Neuronal stem cell (in vitro differentiated cells): Measurements from ENCODE around the gene KNSTRN. TPM values are rescaled to one million over a fixed set of nuclear protein-coding genes. Genes with fewer than 3 reads are reported as not detected.

ENCODE experiments used
- DNase-seq: peaks from one replicate; pipeline ENCODE4 v3.0.0-alpha.2; 2013; ENCODE audit warnings: low spot score
- H2AFZ ChIP-seq: one replicate; pipeline ENCODE4 v1.6.1; 2013; ENCODE audit warnings: mild to moderate bottlenecking, low read length, inconsistent platforms
- H2AK5ac ChIP-seq: 2 replicates; pipeline ENCODE4 v1.6.1; 2013; ENCODE audit warnings: low read depth, mild to moderate bottlenecking, inconsistent platforms, low read length, moderate library complexity, mixed read lengths
- H2BK120ac ChIP-seq: 2 replicates; pipeline ENCODE4 v1.6.1; 2013; ENCODE audit warnings: low read depth, mild to moderate bottlenecking, inconsistent platforms, low read length, moderate library complexity, mixed read lengths
- H2BK12ac ChIP-seq: one replicate; pipeline ENCODE4 v1.6.1; 2013; ENCODE audit warnings: low read length, inconsistent platforms
- H2BK15ac ChIP-seq: 2 replicates; pipeline ENCODE4 v1.6.1; 2013; ENCODE audit warnings: mild to moderate bottlenecking, low read length, inconsistent platforms, mixed read lengths
- H2BK5ac ChIP-seq: one replicate; pipeline ENCODE4 v1.6.1; 2013; ENCODE audit warnings: inconsistent platforms, mild to moderate bottlenecking, low read length, moderate library complexity
- H3K14ac ChIP-seq: one replicate; pipeline ENCODE4 v1.6.1; 2013; ENCODE audit warnings: low read length, inconsistent platforms
- H3K18ac ChIP-seq: 2 replicates; pipeline ENCODE4 v1.6.1; 2013; ENCODE audit warnings: low read length, inconsistent platforms
- H3K23ac ChIP-seq: 2 replicates; pipeline ENCODE4 v1.6.1; 2013; ENCODE audit warnings: low read depth, mild to moderate bottlenecking, mixed read lengths, low read length, inconsistent platforms; ENCODE audit not compliant: poor library complexity
- H3K27ac ChIP-seq: replicated peaks from 3 replicates; pipeline ENCODE4 v1.5.1; 2013; ENCODE audit warnings: low read length, inconsistent platforms
- H3K27me3 ChIP-seq, 3 experiments: 2 replicates each; pipeline ENCODE4 v1.6.1; 2013; ENCODE audit warnings: low read length in 3 of 3, mild to moderate bottlenecking in 2 of 3, inconsistent platforms in 1 of 3, low read depth in 1 of 3, mixed read lengths in 1 of 3, moderate library complexity in 1 of 3; ENCODE audit not compliant: control insufficient read depth in 3 of 3, insufficient read depth in 3 of 3
- H3K36me3 ChIP-seq, 2 donors: replicated peaks in 1 of 2; 2 replicates each; pipeline ENCODE4 v1.6.1; 2013; ENCODE audit warnings: low read length in 2 of 2; ENCODE audit not compliant: control insufficient read depth in 2 of 2, insufficient read depth in 2 of 2
- H3K4ac ChIP-seq: 2 replicates; pipeline ENCODE4 v1.6.1; 2013; ENCODE audit warnings: inconsistent platforms, mild to moderate bottlenecking, low read length, moderate library complexity
- H3K4me1 ChIP-seq, 2 donors: 1 replicate in 1 of 2; 2 replicates in 1 of 2; pipeline ENCODE4 v1.6.1; 2013; ENCODE audit warnings: low read length in 2 of 2, low read depth in 1 of 2; ENCODE audit not compliant: control insufficient read depth in 2 of 2, insufficient read depth in 1 of 2
- H3K4me2 ChIP-seq: one replicate; pipeline ENCODE4 v1.6.1; 2013; ENCODE audit warnings: mild to moderate bottlenecking, low read length, inconsistent platforms; ENCODE audit not compliant: insufficient read depth, poor library complexity, severe bottlenecking
- H3K4me3 ChIP-seq, 2 donors: 2 replicates each; pipeline ENCODE4 v1.5.1; 2013; ENCODE audit warnings: low read length in 2 of 2, mild to moderate bottlenecking in 2 of 2, inconsistent platforms in 1 of 2, moderate library complexity in 1 of 2
- H3K79me1 ChIP-seq: one replicate; pipeline ENCODE4 v1.6.1; 2013; ENCODE audit warnings: low read depth, mild to moderate bottlenecking, inconsistent platforms, low read length, moderate library complexity
- H3K9ac ChIP-seq: one replicate; pipeline ENCODE4 v1.6.1; 2013; ENCODE audit warnings: mild to moderate bottlenecking, low read depth, low read length, inconsistent platforms; ENCODE audit not compliant: poor library complexity
- H3K9me3 ChIP-seq, 2 donors: replicated peaks in 1 of 2; 2 replicates each; pipeline versions ENCODE3 to v1.6.1; 2013; ENCODE audit warnings: low read length in 2 of 2, mild to moderate bottlenecking in 2 of 2, inconsistent platforms in 1 of 2, low read depth in 1 of 2, mixed read lengths in 1 of 2, moderate library complexity in 1 of 2; ENCODE audit not compliant: control insufficient read depth in 2 of 2, insufficient read depth in 1 of 2
- H4K8ac ChIP-seq: one replicate; pipeline ENCODE4 v1.6.1; 2013; ENCODE audit warnings: low read depth, mild to moderate bottlenecking, inconsistent platforms, low read length, moderate library complexity
- H4K91ac ChIP-seq: one replicate; pipeline ENCODE4 v1.6.1; 2013; ENCODE audit warnings: low read length, low read depth, mild to moderate bottlenecking, inconsistent platforms; ENCODE audit not compliant: poor library complexity
- WGBS, 2 donors: extraction: QIAGEN DNeasy Blood & Tissue Kit; methylation state at CpG; one replicate each; pipeline ENCODE4 v1.1.7; 2013; ENCODE audit warnings: missing lambda C conversion rate in 2 of 2, mixed read lengths in 1 of 2; ENCODE audit not compliant: insufficient read length in 2 of 2, insufficient replicate concordance in 1 of 2; ENCODE audit errors: extremely low coverage in 2 of 2; 5-methylcytosine and 5-hydroxymethylcytosine counted together
- polyA plus RNA-seq, 2 experiments: library from polyadenylated mRNA; stranded (reverse); fragments of 200-250 nt; gene quantifications; one replicate each; pipeline ENCODE4 v1.2.3, GENCODE V29; 2013

KNSTRN gene
- polyA plus RNA-seq (2013, experiment 1 of 2): 81.2 TPM
- 77.0 TPM for polyA plus RNA-seq (2013, experiment 2 of 2)

- Histone ChIP-seq H4K91ac (peak within 1 kb of the TSS; percentile 81), H3K4me3 (peak within 1 kb of the TSS; percentile 93 to 96), H3K79me1 (peaks cover 8% of the 10 kb centered on the region), H3K18ac (peak within 1 kb of the TSS; percentile 96), H3K27ac (no peak within 1 kb of the TSS), H3K36me3 (peaks cover 19 to 36% of the 10 kb centered on the region in 2 donors), H3K14ac (no peak within 1 kb of the TSS), H2AFZ (peak within 1 kb of the TSS; percentile 82), H3K27me3 (no peaks in the 10 kb centered on the region), H3K23ac (peak within 1 kb of the TSS; percentile 68), H3K4ac (no peak within 1 kb of the TSS), H2BK12ac (peak within 1 kb of the TSS; percentile 48), H3K4me1 (peaks cover 0 to 2% of the 10 kb centered on the region in 2 donors), H2AK5ac (peak within 1 kb of the TSS; percentile 77), H3K4me2 (peak within 1 kb of the TSS; percentile 73), H4K8ac (no peak within 1 kb of the TSS), H2BK5ac (peak within 1 kb of the TSS; percentile 96), H2BK15ac (no peak within 1 kb of the TSS), H3K9ac (peak within 1 kb of the TSS; percentile 100), H2BK120ac (peak within 1 kb of the TSS; percentile 17), H3K9me3 (peaks cover 0 to 2% of the 10 kb centered on the region in 2 donors)
- WGBS, 2 donors: no CpG with 5 or more reads among the region's 57 CpGs
- DNase-seq: peak; percentile 87
Measured at GRCh38 chr15:40382580-40383456, at the start of gene KNSTRN. TSS of gene KNSTRN (plus strand) at chr15:40382721. CDS start at chr15:40382836, 115 bp downstream.

GRCh38 chr15:40333922-40334492, 48.5 kb upstream of the KNSTRN start:
- no peak overlapping the region for H2BK5ac ChIP-seq
- peak overlapping the region; percentile 56 for H2AFZ ChIP-seq
- no peak overlapping the region for H3K9ac ChIP-seq
- WGBS, 2 donors: no CpG with 5 or more reads among the region's 12 CpGs
- no peak overlapping the region for H3K14ac ChIP-seq
- peak overlapping the region; percentile 18 for H2BK15ac ChIP-seq
- H2BK120ac ChIP-seq: no peak overlapping the region
- no peak overlapping the region for H2AK5ac ChIP-seq
- peaks cover 0 to 5% of the 10 kb centered on the region in 2 donors for H3K9me3 ChIP-seq
- no peak overlapping the region for H4K8ac ChIP-seq
- H3K4me1 ChIP-seq: peaks cover 12 to 22% of the 10 kb centered on the region in 2 donors
- no peak overlapping the region for H3K18ac ChIP-seq
- no peak overlapping the region for H4K91ac ChIP-seq
- H3K27me3 ChIP-seq: peaks cover 0 to 5% (median 2%) of the 10 kb centered on the region in 3 experiments
- no peak overlapping the region for H3K27ac ChIP-seq
- no peaks in the 10 kb centered on the region for H3K36me3 ChIP-seq
- no peak overlapping the region for H3K4me2 ChIP-seq
- no peak overlapping the region for H3K4ac ChIP-seq
- DNase-seq: no peak
- no peaks in the 10 kb centered on the region for H3K79me1 ChIP-seq
- no peak overlapping the region for H3K4me3 ChIP-seq
- no peak overlapping the region for H2BK12ac ChIP-seq
- H3K23ac ChIP-seq: no peak overlapping the region

GRCh38 chr15:40334541-40334940, 48.0 kb upstream of the KNSTRN start:
- WGBS, 2 donors: no CpG with 5 or more reads among the region's 3 CpGs

More at GRCh38 chr15:40334541-40334940, 48.0 kb upstream of the KNSTRN start:
- H3K14ac ChIP-seq: no peak overlapping the region
- no peak for DNase-seq
- no peak overlapping the region for H4K91ac ChIP-seq
- no peaks in the 10 kb centered on the region for H3K79me1 ChIP-seq
- H3K4me3 ChIP-seq: no peak overlapping the region
- peak overlapping the region; percentile 56 for H2AFZ ChIP-seq
- H2BK15ac ChIP-seq: no peak overlapping the region
- no peak overlapping the region for H3K27ac ChIP-seq
- no peak overlapping the region for H3K9ac ChIP-seq
- H4K8ac ChIP-seq: no peak overlapping the region
- no peak overlapping the region for H3K4me2 ChIP-seq
- no peak overlapping the region for H3K4ac ChIP-seq
- H2BK120ac ChIP-seq: no peak overlapping the region
- H3K4me1 ChIP-seq: peaks cover 10 to 18% of the 10 kb centered on the region in 2 donors
- peaks cover 0 to 7% (median 2%) of the 10 kb centered on the region in 3 experiments for H3K27me3 ChIP-seq
- H3K9me3 ChIP-seq: peaks cover 0 to under 1% of the 10 kb centered on the region in 2 donors
- H2BK5ac ChIP-seq: no peak overlapping the region
- no peak overlapping the region for H3K23ac ChIP-seq
- H3K36me3 ChIP-seq: no peaks in the 10 kb centered on the region
- no peak overlapping the region for H3K18ac ChIP-seq
- H2AK5ac ChIP-seq: peak overlapping the region; percentile 15
- H2BK12ac ChIP-seq: no peak overlapping the region
